ENCODE measurements around the gene TNFRSF4.

DNA sequence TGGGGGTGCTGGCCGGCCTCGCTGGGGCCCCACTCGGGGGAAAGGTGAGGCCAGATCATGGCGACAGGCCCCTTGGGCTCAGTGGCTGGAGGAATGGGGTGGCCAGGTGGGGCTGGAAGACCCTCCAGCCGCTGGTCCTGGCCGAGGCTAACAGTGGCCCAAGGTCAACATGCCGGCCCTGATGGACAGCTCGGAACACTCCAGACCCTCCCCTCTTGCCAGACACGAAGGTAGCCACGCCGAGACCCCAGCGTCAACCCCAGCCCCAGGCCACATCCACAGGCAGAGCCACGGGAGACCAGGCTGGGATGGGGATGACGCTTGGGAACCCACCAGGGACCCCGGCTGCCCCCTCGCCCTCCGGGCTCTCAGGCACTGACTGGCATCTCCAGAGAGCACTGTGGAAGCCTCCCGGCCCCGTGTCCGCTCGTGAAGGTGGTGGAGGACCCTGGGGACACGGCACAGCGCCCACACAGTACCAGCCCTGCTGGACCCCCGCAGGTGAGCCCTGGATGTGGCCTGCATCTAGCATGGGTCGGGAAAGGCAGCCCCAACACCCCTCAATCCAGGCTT lies 33.5 kb upstream of the TNFRSF4 start:
- TF ChIP-seq ZNF274 (IDR thresholded peaks at IDR 0.05; ENCODE audit: low read depth, low read length) (no peak), YY1 (IDR thresholded peaks at IDR 0.05; ENCODE audit: insufficient read depth, insufficient read length) (no peak)
